ENCODE results near the gene CSF1R.
"Not testable (repeated sequence)": the region's sequence is repeated elsewhere in the genome, so short reads cannot be mapped to it uniquely, and the experiment has no call there.

The CSF1R gene

DNA sequence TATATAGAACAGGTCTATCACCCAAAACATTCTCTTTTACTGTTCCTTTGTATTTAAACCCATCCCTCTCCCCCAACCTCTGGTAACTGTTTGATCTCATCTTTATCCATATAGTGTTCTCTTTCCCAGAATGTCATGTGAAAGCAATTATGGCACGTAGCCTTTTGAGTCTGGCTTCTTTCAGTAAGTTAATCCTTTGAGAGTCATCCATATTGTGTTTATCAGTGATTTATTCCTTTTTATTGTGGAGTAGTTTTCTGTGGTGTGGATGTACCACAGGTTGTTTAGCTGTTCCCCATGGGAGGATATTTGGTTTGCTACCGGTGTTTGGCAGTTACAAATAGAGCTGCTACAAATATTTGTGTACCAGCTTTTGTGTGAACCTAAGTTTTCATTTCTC lies 47.8 kb downstream of the CSF1R start:
- H3K4me3 ChIP-seq (ENCODE audit: low read length), result no peak overlapping the region
- H3K9ac ChIP-seq (ENCODE audit: low read length), result no peak overlapping the region
- H3K4me1 ChIP-seq (ENCODE audit: control insufficient read depth, insufficient read depth, low read length), result no peaks in the 10 kb centered on the region
- H3K9me3 ChIP-seq (ENCODE audit: control insufficient read depth, low read length), result no peaks in the 10 kb centered on the region
- no peaks in the 10 kb centered on the region for H3K27me3 ChIP-seq (ENCODE audit: control insufficient read depth, insufficient read depth, low read length)
- H3K36me3 ChIP-seq (ENCODE audit: control insufficient read depth, insufficient read depth, low read length), result peaks cover 25% of the 10 kb centered on the region

DNA sequence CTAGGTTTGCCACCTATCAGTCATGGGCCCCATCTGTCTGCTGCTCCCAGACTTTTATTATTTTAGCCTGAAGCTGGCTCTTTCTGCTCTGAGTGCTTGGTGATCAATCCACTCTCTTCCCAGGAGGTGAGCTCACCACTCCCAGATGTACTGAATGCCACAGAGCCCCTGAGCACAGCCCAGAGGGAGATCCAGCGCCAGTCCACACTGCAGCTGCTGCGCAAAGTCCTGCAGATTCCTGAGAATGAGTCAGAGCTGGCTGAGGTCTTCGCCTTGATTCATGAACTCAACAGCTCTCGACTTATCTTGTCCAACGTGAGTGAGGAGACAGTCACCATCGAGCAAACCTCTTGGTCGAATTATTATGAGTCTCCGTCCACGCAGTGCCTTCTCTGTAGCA lies 49.8 kb downstream of the CSF1R start:
- peaks cover 21% of the 10 kb centered on the region for H3K36me3 ChIP-seq (ENCODE audit: control insufficient read depth, insufficient read depth, low read length)
- no peak overlapping the region for H3K9ac ChIP-seq (ENCODE audit: low read length)
- H3K4me1 ChIP-seq (ENCODE audit: control insufficient read depth, insufficient read depth, low read length), result no peaks in the 10 kb centered on the region
- no peak overlapping the region for H3K4me3 ChIP-seq (ENCODE audit: low read length)
- no peaks in the 10 kb centered on the region for H3K27me3 ChIP-seq (ENCODE audit: control insufficient read depth, insufficient read depth, low read length)
- no peaks in the 10 kb centered on the region for H3K9me3 ChIP-seq (ENCODE audit: control insufficient read depth, low read length)

DNA sequence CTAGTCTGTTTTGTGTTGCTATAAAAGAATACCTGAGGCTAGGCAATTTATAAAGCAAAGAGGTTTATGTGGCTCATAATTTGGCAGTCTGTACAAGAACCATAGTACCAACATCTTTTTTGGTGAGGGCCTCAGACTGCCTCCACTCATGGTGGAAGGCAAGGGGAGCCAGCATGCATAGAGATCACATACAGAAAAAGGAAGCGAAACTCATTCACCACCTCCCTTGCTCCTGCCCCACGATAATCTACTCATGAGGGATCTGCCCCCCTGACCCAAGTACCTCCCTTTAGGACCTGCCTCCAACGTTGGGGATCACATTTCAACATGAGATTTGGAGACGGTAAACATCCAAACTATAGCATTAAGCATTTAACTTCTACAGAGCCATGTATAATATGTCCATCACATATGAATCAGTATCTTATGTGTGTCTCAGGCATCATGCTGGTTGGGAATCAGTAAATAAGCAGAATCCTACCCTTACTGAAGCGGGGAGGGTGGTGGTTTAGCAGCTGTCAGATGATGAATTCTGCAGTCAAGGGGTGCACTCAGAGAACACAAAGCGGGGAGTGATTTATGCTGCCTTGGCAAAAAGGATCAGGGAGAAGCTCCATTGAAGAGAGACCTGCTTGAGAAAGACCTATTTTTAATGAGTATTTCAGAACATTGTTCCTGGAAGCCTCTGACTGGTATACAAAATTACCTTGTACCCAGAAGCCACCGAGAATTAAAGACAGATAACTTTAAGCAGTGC lies 51.0 kb downstream of the CSF1R start:
- Histone ChIP-seq H3K4me3 (ENCODE audit: low read length) (no peak overlapping the region), H3K27me3 (ENCODE audit: control insufficient read depth, insufficient read depth, low read length) (no peaks in the 10 kb centered on the region), H3K36me3 (ENCODE audit: control insufficient read depth, insufficient read depth, low read length) (peaks cover 14% of the 10 kb centered on the region), H3K4me1 (ENCODE audit: control insufficient read depth, insufficient read depth, low read length) (no peaks in the 10 kb centered on the region), H3K9me3 (ENCODE audit: control insufficient read depth, low read length) (no peaks in the 10 kb centered on the region), H3K9ac (ENCODE audit: low read length) (no peak overlapping the region)

DNA sequence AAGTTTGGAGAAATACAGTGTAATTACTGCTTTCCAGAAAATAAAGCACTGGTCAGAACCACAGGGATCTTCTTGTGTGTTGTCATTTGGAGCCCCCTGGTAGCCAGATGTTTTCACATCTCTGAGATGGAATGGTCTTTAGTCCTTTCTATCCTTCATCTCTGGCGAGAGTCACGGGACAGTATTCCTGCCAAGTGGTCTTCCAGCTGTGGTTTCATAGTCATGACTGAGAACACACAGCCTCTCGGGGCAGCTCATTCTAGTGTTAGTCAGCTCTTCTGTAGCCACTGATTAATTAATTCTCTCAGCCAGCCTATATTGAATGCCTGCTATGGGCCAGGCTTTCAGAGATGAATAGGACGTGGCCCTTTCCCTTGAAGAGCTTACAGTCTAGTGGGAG lies 51.7 kb downstream of the CSF1R start:
- no peaks in the 10 kb centered on the region for H3K9me3 ChIP-seq (ENCODE audit: control insufficient read depth, low read length)
- peaks cover 14% of the 10 kb centered on the region for H3K36me3 ChIP-seq (ENCODE audit: control insufficient read depth, insufficient read depth, low read length)
- H3K9ac ChIP-seq (ENCODE audit: low read length), result no peak overlapping the region
- H3K4me1 ChIP-seq (ENCODE audit: control insufficient read depth, insufficient read depth, low read length), result no peaks in the 10 kb centered on the region
- H3K4me3 ChIP-seq (ENCODE audit: low read length), result no peak overlapping the region
- no peaks in the 10 kb centered on the region for H3K27me3 ChIP-seq (ENCODE audit: control insufficient read depth, insufficient read depth, low read length)

DNA sequence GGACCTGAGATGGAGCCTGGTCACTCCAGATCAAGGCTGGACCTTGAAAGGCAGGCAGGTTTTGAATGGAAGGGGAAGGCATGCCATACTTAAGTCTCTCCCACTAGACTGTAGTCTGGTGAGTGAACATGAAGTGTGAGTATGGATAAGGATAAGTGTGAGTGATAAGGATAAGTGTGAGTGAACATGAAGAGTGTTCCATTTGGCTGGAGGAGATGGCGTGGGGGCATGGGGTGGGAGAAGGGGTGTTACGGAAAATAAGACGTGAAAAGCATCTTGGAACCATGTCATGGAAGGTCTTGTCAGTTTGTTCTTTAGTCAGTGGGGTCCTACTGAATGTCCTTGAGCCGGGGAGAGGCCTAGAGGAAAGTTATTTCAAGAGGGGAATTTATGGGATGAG lies 53.0 kb downstream of the CSF1R start:
- Histone ChIP-seq H3K9ac (ENCODE audit: low read length) (no peak overlapping the region), H3K9me3 (ENCODE audit: control insufficient read depth, low read length) (no peaks in the 10 kb centered on the region), H3K27me3 (ENCODE audit: control insufficient read depth, insufficient read depth, low read length) (no peaks in the 10 kb centered on the region), H3K4me3 (ENCODE audit: low read length) (no peak overlapping the region), H3K36me3 (ENCODE audit: control insufficient read depth, insufficient read depth, low read length) (peaks cover 14% of the 10 kb centered on the region), H3K4me1 (ENCODE audit: control insufficient read depth, insufficient read depth, low read length) (no peaks in the 10 kb centered on the region)

DNA sequence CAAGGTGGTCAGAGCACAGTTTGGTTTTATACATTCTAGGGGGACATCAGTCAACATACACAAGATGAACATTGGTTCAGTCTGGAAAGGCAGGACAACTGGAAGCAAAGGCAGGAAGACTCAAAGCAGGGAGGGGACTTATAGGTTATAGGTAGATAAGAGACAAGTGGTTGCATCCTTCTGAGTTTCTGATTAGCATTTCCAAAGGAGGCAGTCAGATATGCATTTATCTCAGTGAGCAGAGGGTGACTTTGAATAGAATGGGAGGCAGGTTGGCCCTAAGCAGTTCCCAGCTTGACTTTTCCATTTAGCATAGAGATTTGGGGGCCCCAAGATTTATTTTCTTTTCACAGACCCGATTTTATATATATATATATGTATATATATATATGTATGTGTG lies 58.3 kb downstream of the CSF1R start:
- not testable (repeated sequence) for H3K9me3 ChIP-seq (ENCODE audit: control insufficient read depth, low read length); H3K9ac ChIP-seq (ENCODE audit: low read length)
- H3K36me3 ChIP-seq (ENCODE audit: control insufficient read depth, insufficient read depth, low read length), result peaks cover 14% of the 10 kb centered on the region

DNA sequence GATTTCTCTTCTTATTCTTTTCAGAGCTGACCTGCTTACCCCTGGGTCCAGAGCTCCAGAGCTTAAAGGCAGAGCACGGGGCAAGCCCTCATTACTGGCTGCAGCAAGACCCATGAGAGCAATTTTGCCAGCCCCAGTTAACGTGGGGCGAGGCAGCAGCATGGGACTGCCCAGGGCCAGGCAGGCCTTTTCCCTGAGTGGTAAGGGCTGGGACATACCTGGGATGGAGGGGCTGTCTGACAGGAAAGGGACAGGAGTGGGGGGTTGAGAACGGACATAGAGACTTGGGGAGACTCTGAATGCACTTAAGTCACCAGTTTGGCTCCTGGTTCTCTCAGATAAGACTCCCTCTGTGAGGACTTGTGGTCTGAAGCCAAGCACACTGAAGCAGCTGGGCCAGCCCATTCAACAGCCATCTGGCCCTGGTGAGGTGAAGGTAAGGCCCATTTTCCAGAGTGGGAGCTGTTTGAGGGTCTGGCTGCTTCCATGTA lies 59.6 kb downstream of the CSF1R start:
- Histone ChIP-seq H3K9me3 (ENCODE audit: control insufficient read depth, low read length) (no peaks in the 10 kb centered on the region), H3K9ac (ENCODE audit: low read length) (no peak overlapping the region), H3K27me3 (ENCODE audit: control insufficient read depth, insufficient read depth, low read length) (no peaks in the 10 kb centered on the region), H3K4me1 (ENCODE audit: control insufficient read depth, insufficient read depth, low read length) (peaks cover 3% of the 10 kb centered on the region), H3K4me3 (ENCODE audit: low read length) (no peak overlapping the region), H3K36me3 (ENCODE audit: control insufficient read depth, insufficient read depth, low read length) (peaks cover 14% of the 10 kb centered on the region)

More for the DNA sequence above, 58.3 kb downstream of the CSF1R start:
- H3K4me3 ChIP-seq (ENCODE audit: low read length); H3K27me3 ChIP-seq (ENCODE audit: control insufficient read depth, insufficient read depth, low read length); H3K4me1 ChIP-seq (ENCODE audit: control insufficient read depth, insufficient read depth, low read length): not testable (repeated sequence)

DNA sequence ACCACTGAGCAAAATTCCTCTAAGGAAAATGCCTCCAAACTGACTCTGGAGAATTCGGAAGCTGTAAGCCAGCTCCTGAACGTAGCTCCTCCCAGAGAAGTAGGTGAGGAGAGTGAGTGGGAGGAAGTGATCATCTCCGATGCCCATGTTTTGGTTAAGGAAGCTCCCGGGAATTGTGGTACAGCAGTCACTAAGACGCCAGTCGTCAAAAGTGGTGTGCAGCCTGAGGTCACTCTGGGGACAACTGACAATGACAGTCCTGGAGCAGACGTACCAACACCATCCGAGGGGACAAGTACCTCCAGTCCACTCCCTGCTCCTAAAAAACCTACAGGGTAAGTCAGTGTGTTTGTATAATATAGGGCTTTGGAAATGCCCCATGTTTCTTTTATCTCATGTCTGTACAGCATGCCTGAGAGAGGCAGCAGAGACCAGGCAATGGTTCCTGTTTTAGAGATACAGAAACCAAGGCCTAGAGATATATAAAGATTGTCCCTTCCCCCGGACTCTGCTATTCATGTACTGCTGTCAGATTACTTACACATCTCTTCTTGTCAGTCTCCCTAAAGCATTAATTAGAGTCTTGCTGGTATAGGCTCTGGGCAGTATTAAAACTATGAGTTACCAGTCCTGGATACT lies 61.9 kb downstream of the CSF1R start:
- Histone ChIP-seq H3K9me3 (ENCODE audit: control insufficient read depth, low read length) (no peaks in the 10 kb centered on the region), H3K4me3 (ENCODE audit: low read length) (no peak overlapping the region), H3K4me1 (ENCODE audit: control insufficient read depth, insufficient read depth, low read length) (peaks cover 7% of the 10 kb centered on the region), H3K9ac (ENCODE audit: low read length) (no peak overlapping the region), H3K36me3 (ENCODE audit: control insufficient read depth, insufficient read depth, low read length) (peaks cover 9% of the 10 kb centered on the region), H3K27me3 (ENCODE audit: control insufficient read depth, insufficient read depth, low read length) (no peaks in the 10 kb centered on the region)

DNA sequence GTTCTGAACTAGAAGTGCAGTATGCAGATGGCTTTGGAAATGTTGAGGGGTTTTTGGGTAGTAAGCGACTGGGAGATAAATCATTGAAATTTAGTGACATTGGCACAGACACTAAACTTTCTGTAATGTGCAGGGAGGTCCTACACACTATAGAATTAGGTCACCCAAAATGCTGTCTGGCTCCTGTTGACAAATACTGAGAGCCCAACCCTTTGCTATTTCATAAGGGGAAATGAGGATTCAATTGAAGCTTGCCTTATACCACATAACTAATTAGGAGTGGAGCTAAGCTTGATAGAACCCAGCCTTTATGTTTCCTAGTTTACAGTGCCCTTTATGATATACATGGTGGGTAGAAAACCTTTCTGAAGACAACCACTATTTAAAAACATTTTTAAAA lies 63.2 kb downstream of the CSF1R start:
- no peak overlapping the region for H3K4me3 ChIP-seq (ENCODE audit: low read length)
- no peaks in the 10 kb centered on the region for H3K27me3 ChIP-seq (ENCODE audit: control insufficient read depth, insufficient read depth, low read length)
- peaks cover 7% of the 10 kb centered on the region for H3K4me1 ChIP-seq (ENCODE audit: control insufficient read depth, insufficient read depth, low read length)
- H3K9me3 ChIP-seq (ENCODE audit: control insufficient read depth, low read length), result no peaks in the 10 kb centered on the region
- H3K9ac ChIP-seq (ENCODE audit: low read length), result no peak overlapping the region
- peaks cover 9% of the 10 kb centered on the region for H3K36me3 ChIP-seq (ENCODE audit: control insufficient read depth, insufficient read depth, low read length)

DNA sequence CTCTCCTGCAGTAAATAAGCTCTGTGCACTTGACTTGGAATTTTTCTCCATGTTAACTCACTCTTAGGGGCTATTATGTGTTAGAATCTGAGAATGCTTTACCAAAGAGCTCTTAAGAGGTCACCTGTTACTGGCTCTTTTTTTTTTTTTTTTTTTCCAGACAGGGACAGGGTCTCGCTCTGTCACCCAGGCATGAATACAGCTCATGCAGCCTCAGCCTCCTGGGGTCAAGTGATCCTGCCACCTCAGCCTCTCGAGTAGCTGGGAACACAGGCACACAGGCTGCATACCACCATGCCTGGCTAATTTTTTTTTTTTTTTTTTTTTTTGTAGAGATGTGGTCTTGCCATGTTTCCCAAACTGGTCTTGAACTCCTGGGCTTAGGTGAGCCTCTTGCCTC lies 63.7 kb downstream of the CSF1R start:
- Histone ChIP-seq H3K9ac (ENCODE audit: low read length) (no peak overlapping the region), H3K27me3 (ENCODE audit: control insufficient read depth, insufficient read depth, low read length) (no peaks in the 10 kb centered on the region), H3K4me3 (ENCODE audit: low read length) (no peak overlapping the region), H3K36me3 (ENCODE audit: control insufficient read depth, insufficient read depth, low read length) (peaks cover 9% of the 10 kb centered on the region), H3K4me1 (ENCODE audit: control insufficient read depth, insufficient read depth, low read length) (peaks cover 11% of the 10 kb centered on the region), H3K9me3 (ENCODE audit: control insufficient read depth, low read length) (no peaks in the 10 kb centered on the region)

DNA sequence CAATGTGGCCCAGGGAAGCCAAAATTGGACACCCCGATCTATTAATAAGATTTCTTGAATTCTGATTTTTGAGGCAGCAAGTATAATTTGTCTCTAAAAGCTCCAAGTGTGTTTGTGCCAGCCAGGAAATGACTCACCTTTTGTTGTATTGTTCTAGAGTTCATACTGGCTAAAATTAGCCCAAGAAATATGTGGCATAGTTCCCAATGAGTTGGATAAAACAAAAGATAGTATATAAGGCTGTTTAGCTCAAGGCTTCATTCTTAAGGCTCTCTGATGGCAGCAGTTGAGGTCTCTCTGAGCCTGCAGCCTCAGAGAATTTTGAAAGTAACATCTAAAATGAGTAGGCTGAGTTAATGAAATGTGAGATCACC lies 64.2 kb downstream of the CSF1R start:
- Histone ChIP-seq H3K9me3 (ENCODE audit: control insufficient read depth, low read length) (no peaks in the 10 kb centered on the region), H3K4me3 (ENCODE audit: low read length) (no peak overlapping the region), H3K27me3 (ENCODE audit: control insufficient read depth, insufficient read depth, low read length) (no peaks in the 10 kb centered on the region), H3K9ac (ENCODE audit: low read length) (no peak overlapping the region), H3K4me1 (ENCODE audit: control insufficient read depth, insufficient read depth, low read length) (peaks cover 17% of the 10 kb centered on the region), H3K36me3 (ENCODE audit: control insufficient read depth, insufficient read depth, low read length) (peaks cover 9% of the 10 kb centered on the region)

DNA sequence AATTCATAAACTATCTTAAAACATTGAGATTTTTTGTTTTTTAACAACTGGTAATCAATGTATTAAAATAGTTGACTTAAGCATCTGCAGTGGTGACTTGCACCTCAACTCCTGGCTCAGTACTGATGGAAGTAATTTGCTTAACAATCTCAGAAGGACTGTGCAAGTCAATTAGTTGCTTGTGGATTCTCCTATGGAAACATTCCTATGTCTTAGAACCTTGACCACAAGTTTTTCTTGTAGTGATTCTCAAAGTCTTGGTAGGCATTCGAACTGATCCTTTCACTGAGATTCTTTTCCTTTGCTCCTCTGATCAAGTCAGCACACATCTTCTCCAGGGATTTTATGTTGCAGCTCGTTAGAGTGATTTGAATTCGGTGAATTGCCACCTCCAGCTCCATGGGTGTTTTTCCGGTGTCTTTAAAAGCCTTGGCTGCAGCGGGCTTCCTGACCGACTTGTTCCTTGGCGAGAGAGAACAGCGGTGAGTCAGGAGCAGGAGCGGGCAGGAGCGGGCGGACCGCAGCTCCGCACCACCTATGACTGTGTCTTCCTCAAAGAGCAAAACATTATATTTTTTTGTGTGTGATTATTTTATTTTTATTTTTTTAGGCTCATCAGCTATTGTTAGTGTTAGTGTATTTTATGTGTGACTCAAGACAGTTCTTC lies 64.7 kb downstream of the CSF1R start:
- H3K4me3 ChIP-seq (ENCODE audit: low read length), result no peak overlapping the region
- no peak overlapping the region for H3K9ac ChIP-seq (ENCODE audit: low read length)
- peaks cover 17% of the 10 kb centered on the region for H3K4me1 ChIP-seq (ENCODE audit: control insufficient read depth, insufficient read depth, low read length)
- H3K27me3 ChIP-seq (ENCODE audit: control insufficient read depth, insufficient read depth, low read length), result no peaks in the 10 kb centered on the region
- no peaks in the 10 kb centered on the region for H3K9me3 ChIP-seq (ENCODE audit: control insufficient read depth, low read length)
- peaks cover 8% of the 10 kb centered on the region for H3K36me3 ChIP-seq (ENCODE audit: control insufficient read depth, insufficient read depth, low read length)

Measured in mucosa of stomach (tissue), 1 donor.